Kidney epithelial cell (primary cell): ENCODE data around the gene GLIS2. TPM values are rescaled to one million over a fixed set of nuclear protein-coding genes. Genes with fewer than 3 reads are reported as not detected.

Experiments used
- DNase-seq: peaks from one replicate; pipeline ENCODE4 v3.0.0-alpha.2; 2010; ENCODE audit warnings: low read depth
- H3K27me3 ChIP-seq: 2 replicates; pipeline ENCODE4 v1.6.0; 2011; ENCODE audit warnings: low read length; ENCODE audit not compliant: control insufficient read depth, insufficient read depth
- H3K36me3 ChIP-seq: 2 replicates; pipeline ENCODE4 v1.5.1; 2011; ENCODE audit warnings: low read length; ENCODE audit not compliant: control insufficient read depth, insufficient read depth
- H3K4me3 ChIP-seq: 2 replicates; pipeline ENCODE4 v1.5.1; 2011; ENCODE audit warnings: low read depth, mild to moderate bottlenecking, control low read depth, low read length
- total RNA-seq: library from RNA; depleted of rRNA; stranded (reverse); fragments of >200 nt; gene quantifications from 2 replicates; pipeline ENCODE4 v1.2.3, GENCODE V29; 2015
- TF ChIP-seq, protein P1 (sequence below): IDR thresholded peaks from 2 replicates; pipeline ENCODE4 v1.5.1; 2011; ENCODE audit warnings: mild to moderate bottlenecking, moderate library complexity, low read length, control low read depth, inconsistent platforms; ENCODE audit not compliant: insufficient read depth, poor library complexity, severe bottlenecking

The GLIS2 gene
- 11.5 and 14.7 TPM in 2 replicates for total RNA-seq

DNA sequence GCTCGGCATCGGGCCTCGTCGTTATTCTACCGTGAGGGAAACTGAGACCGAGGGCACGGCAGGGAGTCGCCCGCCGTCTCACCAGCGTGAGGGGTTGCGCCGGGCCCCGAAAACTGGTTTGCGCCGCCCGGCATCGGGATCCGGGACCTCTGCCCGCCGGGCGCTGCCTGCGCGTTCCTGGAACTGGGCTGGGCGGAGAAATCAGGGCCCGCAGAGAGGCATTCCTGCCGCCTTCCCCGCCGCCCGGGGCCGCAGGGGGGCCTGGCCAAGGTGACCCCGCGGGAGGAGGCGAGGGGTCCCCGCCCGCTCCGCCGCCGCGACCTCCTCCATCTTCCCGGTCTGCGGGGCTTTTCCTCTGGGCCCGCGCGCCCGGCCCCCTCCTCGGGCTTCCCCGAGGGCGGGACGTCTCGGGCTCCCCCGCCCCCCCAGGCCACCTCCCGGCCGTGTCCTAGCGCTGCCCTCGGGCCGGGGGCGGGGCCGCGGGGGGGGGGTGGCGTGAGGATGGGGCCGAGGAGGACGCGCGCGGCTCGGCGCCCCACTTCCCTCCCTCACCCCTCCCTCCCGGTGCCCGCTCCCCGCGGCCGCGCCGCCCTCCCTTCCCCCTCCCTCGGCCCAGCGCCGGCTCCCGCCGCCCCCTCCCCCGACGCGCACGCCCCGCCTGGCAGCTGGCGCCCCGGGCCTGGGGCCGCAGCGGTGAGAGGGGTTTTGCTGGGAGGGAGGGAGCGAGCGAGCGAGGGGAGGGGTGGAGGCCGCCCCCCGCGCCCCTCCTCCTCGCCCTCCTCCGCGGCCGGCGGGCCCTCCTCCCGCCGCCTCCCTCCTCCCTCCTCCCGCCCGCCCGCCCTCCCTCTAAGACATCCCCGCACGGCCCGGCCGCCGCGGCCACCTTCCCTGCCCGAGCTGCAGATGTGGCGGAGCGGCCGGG lies at the start of gene GLIS2:
Gene GLIS2 (plus strand): TSS at position 882 of the 922 bp plus-strand sequence. CDS start 16,214 bp downstream, outside the sequence.
- H3K36me3 ChIP-seq, result no peaks in the 10 kb centered on the region
- TF ChIP-seq, protein P1, sequence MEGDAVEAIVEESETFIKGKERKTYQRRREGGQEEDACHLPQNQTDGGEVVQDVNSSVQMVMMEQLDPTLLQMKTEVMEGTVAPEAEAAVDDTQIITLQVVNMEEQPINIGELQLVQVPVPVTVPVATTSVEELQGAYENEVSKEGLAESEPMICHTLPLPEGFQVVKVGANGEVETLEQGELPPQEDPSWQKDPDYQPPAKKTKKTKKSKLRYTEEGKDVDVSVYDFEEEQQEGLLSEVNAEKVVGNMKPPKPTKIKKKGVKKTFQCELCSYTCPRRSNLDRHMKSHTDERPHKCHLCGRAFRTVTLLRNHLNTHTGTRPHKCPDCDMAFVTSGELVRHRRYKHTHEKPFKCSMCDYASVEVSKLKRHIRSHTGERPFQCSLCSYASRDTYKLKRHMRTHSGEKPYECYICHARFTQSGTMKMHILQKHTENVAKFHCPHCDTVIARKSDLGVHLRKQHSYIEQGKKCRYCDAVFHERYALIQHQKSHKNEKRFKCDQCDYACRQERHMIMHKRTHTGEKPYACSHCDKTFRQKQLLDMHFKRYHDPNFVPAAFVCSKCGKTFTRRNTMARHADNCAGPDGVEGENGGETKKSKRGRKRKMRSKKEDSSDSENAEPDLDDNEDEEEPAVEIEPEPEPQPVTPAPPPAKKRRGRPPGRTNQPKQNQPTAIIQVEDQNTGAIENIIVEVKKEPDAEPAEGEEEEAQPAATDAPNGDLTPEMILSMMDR, result no peak
- H3K4me3 ChIP-seq, result peak within 1 kb of the TSS; percentile 87
- no peak for DNase-seq
- no peaks in the 10 kb centered on the region for H3K27me3 ChIP-seq

- TF ChIP-seq, protein P1, result no peak
- Histone ChIP-seq H3K36me3 (peaks cover 2% of the 10 kb centered on the region), H3K27me3 (no peaks in the 10 kb centered on the region), H3K4me3 (no peak overlapping the region)
- DNase-seq, result no peak
These were observed 49.5 kb upstream of the GLIS2 start for GRCh38 chr16:4266372-4266771.

- Histone ChIP-seq H3K4me3 (no peak overlapping the region), H3K27me3 (no peaks in the 10 kb centered on the region), H3K36me3 (no peaks in the 10 kb centered on the region)
- DNase-seq, result no peak
- TF ChIP-seq, protein P1, result no peak
These were observed 45.8 kb upstream of the GLIS2 start for GRCh38 chr16:4270091-4270490.

- no peak overlapping the region for H3K4me3 ChIP-seq
- H3K36me3 ChIP-seq, result no peaks in the 10 kb centered on the region
- no peaks in the 10 kb centered on the region for H3K27me3 ChIP-seq
- no peak for DNase-seq
- TF ChIP-seq, protein P1, result no peak
These were observed 45.3 kb upstream of the GLIS2 start for GRCh38 chr16:4270595-4270994.

GRCh38 chr16:4271176-4272113 lies 44.4 kb upstream of the GLIS2 start:
- no peak for DNase-seq
- H3K36me3 ChIP-seq, result no peaks in the 10 kb centered on the region
- H3K27me3 ChIP-seq, result no peaks in the 10 kb centered on the region
- TF ChIP-seq, protein P1, result no peak
- peak overlapping the region; percentile 77 for H3K4me3 ChIP-seq
